Measurements from ENCODE around the gene C2orf74. TPM values are rescaled to one million over a fixed set of nuclear protein-coding genes. Genes with fewer than 3 reads are reported as not detected.
"Not testable (repeated sequence)": the region's sequence is repeated elsewhere in the genome, so short reads cannot be mapped to it uniquely, and the experiment has no call there.

Gene C2orf74
- polyA plus RNA-seq (ENCODE audit: insufficient read length) = 42.4 TPM
- long read RNA-seq, donor 1, transcript C2orf74-202 (4 exons, 879 nt) = major isoform, 8 of 31 reads
- long read RNA-seq, donor 1, partial matches to known transcripts = 22 of 31 reads
- long read RNA-seq, donor 1, other reads (novel, unspliced or antisense) = 0 of 31 reads
- long read RNA-seq, donor 2, transcript C2orf74-202 (4 exons, 879 nt) = major isoform, 5 of 19 reads
- long read RNA-seq, donor 2, partial matches to known transcripts = 13 of 19 reads
- long read RNA-seq, donor 2, other reads (novel, unspliced or antisense) = 0 of 19 reads
- long read RNA-seq, donor 3, transcript C2orf74-202 (4 exons, 879 nt) = major isoform, 8 of 27 reads
- long read RNA-seq, donor 3, partial matches to known transcripts = 18 of 27 reads
- long read RNA-seq, donor 3, other reads (novel, unspliced or antisense) = 0 of 27 reads
- long read RNA-seq, donor 4, partial matches to known transcripts = 0 of 1 reads
- long read RNA-seq, donor 4, other reads (novel, unspliced or antisense) = 0 of 1 reads
- long read RNA-seq, donor 5, transcript C2orf74-202 (4 exons, 879 nt) = major isoform, 12 of 27 reads
- long read RNA-seq, donor 5, partial matches to known transcripts = 12 of 27 reads
- long read RNA-seq, donor 5, other reads (novel, unspliced or antisense) = 0 of 27 reads
- long read RNA-seq, donor 6, partial matches to known transcripts = 8 of 13 reads
- long read RNA-seq, donor 6, other reads (novel, unspliced or antisense) = 0 of 13 reads
- long read RNA-seq, donor 7, transcript C2orf74-202 (4 exons, 879 nt) = major isoform, 15 of 20 reads
- long read RNA-seq, donor 7, transcript C2orf74-204 (3 exons, 726 nt) = minor isoform, 5 of 20 reads
- long read RNA-seq, donor 7, partial matches to known transcripts = 0 of 20 reads
- long read RNA-seq, donor 7, other reads (novel, unspliced or antisense) = 0 of 20 reads
- long read RNA-seq, donor 8, partial matches to known transcripts = 0 of 1 reads
- long read RNA-seq, donor 8, other reads (novel, unspliced or antisense) = 0 of 1 reads

DNA sequence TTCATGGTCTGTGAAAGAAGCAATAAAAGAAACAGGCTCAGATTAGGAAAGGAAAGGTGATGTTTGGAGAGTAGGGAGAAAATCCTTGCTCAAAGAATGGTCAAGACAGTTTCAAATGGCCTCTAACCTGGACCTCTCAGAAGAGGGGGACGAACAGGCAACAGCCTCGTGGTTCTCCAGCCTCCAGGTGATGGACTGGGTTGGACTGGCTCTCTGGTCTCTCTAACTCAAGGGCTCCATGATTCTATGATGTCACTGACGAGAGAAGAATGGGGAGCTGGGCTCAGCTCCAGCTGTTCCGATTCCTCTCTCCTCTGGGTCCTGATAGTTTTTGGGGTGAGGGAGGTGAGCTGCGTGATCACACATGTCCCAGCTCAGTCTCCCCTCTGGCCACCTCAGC, at the start of gene C2orf74:
C2orf74 (plus strand) TSS at position 301 of the 400 bp plus-strand sequence. CDS start 327 bp downstream, outside the sequence.
- DNase-seq = no peak

DNA sequence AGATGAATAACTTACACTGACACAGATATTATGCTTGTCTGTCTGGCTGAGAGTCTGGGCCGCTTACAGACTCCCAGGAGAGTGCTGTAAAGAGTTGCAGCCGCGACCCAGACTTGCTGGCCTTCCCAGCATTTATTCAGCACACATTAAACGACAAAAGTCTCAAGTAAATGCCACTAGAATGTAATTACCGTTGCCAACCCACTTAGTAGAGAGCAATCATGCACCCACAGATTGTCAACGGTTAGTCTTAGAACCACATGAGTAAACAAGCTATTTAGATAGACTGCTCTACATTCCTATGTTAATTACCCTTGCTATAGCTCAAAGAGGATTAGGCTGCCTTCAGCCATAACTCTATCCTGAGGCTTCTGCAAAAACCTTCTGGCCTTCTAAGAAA, 47.8 kb upstream of the C2orf74 start:
- DNase-seq = no peak

DNA sequence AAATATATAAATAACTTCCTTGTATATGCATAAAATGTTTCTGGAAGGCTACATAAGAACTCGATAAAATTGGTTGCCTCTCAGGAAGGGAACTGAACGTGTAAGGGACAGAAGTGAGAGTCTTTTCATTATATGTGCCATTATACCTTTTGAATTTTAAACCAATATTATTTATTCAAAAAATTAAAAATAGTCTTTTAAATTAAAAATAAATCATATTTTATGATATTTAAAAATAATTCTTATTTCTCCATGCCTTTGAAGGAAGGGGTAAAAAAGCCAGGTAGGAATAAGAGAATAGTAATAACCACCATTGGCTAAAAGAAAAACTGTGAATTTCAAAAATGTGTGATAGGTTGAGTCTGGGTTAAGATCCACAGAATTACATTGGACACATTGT, 45.7 kb upstream of the C2orf74 start:
- DNase-seq = no peak

DNA sequence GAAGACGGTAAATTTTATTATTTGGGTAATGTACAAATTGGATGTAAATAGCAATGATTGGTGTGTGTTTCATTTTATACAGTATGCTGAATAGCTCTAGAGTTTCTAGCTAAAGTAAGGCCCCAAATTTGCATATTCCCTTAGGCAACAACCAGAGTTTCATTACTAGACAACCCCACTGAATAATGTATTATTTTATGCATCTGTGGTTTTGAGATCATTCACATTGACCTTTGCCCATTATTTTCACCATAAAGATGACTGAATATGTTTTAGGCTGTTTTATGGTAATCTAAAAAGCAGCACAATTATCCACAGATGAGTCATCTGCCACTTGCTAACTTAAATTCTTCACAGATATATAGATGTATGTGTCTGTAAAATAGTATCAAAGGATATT, 44.5 kb upstream of the C2orf74 start:
- no peak for DNase-seq

DNA sequence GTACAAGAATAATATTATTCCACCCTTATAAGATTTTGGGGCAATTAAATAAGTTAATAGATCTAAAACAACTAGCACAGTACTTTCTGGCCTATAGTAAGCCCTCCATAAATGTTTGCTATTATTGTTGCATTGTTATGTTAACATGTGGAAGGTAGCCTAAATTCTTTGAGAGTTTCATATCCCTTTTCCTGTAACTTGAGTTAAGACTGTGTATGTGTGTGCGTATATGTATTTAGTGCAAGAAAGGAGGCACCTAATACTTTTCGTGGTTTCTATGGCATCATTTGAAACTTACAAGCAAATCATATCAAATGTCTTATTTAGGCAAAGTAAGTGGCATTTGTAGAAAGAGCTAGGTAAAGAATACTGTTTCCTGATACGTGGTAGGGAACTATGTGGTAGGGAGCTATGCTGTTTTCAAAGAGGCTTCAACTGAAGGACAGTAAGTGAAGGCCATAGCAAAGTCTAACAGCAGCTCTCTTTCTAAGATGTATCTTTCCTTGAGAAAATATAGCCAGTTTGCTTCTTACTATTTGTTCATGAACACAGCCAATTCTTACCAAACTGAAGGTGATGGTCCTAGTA, 36.8 kb upstream of the C2orf74 start:
- no peak for DNase-seq

DNA sequence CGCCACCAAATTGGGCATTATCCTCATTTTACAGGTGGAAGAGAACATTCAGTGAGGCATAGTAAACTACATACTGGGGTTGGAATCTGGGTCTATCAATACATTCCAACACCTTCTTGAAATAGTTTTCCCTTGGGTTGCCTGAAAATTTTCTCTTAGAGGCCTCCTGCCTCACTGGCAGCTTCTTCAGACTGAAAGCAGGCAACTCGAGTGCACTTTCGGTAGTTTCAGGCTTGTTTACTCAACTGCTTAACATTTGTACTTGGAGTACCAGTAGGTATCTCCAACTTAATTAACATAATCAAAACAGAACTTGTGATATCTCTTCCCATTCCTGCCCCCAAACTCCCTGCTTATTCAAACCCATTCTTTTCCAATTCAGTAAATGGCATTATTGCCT, 36.2 kb upstream of the C2orf74 start:
- DNase-seq = no peak

DNA sequence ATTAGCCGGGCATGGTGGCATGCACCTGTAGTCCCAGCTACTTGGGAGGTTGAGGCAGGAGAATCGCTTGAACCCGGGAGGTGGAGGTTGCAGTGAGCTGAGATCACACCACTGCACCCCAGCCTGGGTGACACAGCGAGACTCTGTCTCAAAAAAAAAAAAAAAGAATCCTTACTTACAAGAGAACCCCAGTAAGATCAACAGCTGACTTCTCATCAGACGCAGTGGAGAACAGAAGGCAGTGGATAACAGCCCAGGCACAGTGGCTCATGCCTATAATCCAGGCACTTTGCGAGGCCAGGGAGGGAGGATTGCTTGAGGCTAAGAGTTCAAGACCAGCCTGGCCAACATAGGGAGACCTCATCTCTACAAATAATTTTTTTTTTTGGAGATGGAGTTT, 33.9 kb upstream of the C2orf74 start:
- DNase-seq = not testable (repeated sequence)

DNA sequence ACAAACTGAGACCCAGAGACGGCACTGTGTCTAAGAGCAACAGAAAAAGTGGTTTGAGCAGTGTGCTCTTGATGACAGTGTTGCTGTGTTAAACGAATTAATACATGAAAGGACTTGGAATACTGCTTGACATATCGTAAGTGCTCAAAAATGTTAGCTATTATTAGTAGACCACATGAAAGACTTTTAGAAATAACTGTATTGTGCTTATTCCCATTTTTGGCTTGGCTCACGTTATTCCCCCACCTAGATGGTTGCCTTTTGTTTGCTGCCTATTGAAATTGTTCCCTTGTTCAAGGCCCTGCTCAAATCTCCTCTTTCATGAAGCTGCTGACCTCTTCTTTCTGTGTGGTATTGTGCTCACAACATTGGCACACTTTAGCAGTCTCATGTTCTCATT, 27.8 kb upstream of the C2orf74 start:
- no peak for DNase-seq

DNA sequence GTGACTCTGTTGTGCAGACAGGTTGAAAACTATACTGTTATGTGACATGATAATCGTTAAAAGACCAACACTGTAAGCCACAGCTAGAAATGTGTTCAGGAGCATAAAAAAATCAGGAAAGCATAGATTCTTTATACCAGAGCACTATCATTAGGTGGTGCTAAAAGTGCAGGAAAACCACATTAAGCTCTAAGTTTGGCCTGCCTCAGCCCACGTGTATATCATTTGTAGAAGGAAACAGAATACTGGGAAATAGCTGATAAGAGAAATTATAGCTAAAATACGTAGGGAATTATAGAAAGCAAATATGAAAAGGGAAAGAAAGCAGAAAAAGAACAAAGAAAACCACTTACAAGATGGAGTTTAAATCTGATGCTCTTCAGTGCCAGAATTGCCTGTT, 26.5 kb upstream of the C2orf74 start:
- peak; percentile 20 for DNase-seq

DNA sequence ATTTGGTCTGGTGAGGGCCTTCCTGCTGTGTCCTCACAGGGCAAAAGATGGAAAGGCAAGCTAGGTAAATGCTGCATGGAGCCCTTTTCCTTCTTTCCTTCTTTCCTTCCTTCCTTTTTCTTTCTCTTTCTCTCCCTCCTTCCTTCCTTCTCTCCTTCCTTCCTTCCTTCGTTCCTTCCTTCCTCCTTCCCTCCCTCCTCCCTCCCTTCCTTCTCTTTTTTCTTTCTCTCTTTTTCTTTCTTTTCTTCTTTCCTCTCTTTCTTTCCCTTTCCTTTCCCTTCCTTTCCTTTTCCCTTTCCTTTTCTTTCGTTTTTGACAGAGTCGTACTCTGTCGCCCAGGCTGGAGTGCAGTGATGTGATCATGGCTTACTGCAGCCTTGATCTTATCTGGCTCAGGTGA, 23.1 kb upstream of the C2orf74 start:
- no peak for DNase-seq

DNA sequence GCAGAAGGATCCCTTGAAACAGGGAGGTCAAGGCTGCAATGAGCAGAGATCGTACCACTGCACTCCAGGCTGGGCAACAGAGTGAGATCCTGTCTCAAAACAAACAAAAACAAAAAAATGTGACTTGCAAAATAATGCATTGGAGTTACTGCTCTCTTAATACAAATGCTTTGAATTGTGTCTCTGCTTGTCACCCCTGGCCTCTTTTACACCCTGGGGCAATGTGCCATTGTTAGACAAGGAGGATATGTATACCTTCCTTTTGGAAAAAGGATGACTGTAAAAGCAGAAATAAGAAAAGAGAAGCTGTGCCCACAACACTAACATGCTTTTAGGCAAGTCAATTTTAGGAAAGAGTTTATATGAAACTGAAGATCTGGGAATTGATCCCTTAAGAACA, 20.8 kb upstream of the C2orf74 start:
- DNase-seq = no peak

DNA sequence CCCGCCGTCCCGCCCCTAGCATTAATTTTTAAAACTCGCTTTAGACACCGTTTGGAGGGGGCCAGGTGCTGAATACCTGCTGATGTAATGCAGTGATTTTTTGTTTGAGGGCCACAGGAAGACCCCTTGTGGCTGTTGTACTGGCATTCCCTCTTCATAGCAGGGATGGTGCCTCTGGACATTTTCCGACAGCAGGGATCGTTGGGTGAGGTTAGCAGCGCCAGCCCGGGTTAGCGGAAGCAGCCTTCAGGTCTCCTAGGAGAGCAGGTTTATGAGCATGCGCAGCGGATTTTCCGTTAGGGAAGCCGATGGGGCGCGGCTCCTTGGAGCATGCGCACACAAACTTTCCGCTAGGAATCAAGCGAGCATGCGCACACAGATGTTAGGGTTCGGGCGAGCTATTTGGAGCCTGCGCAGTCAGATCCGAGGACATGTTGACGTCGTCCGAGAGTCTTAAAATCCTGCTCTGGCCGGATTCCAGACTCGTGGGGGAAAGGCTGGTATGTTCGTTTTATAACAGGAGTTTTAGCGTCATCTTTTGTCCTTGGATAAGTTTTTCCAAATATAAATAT, 17.2 kb upstream of the C2orf74 start:
- peak; percentile 99 for DNase-seq

DNA sequence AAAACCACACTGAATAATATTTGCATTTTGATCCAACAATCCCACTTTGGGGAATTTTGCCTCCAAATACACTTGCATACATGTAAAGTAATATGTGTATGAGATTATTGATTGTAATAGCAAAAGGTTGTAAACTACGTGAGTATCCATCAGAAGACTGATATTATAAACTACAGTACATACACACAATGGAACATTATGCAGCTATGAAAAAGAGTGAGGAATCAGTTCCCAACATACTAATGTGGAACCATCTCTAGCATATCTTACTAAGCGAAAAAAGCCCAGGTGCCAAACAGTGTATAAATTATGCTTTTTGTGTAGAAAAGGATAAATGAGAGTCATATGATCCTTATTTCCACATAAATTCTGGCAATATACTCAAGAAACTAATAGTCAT, 16.0 kb upstream of the C2orf74 start:
- no peak for DNase-seq

DNA sequence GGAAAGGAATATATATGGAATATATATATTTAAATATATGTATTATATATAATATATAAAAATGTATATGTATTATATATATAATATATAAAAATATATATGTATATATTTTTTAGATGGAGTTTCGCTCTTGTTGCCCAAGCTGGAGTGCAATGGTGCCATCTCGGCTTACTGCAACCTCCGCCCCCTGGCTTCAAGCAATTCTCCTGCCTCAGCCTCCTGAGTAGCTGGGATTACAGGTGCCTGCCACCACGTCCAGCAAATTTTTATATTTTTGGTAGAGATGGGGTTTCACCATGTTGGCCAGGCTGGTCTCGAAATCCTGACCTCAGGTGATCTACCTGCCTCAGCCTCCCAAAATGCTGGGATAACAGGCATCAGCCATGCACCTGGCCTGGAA, 13.9 kb upstream of the C2orf74 start:
- DNase-seq = not testable (repeated sequence)

DNA sequence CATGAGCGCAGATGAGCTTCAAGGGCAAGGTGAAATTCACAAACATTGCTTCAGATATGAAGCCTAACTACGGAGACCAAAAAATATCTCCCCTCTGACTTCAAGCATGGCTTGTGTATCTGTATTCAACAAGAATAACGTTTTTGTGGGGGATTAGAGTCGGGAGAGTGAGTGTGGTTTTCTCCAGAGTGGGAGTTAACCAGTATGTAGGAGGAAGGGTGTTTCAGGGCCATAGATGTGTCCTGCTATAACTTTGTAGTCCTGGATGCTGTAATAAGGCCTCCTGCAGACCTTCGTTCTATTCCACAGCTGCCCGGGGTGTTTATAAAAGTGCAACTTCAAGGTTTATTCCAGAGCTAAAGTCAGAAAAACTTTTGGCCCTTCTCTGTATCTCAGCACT, 12.9 kb upstream of the C2orf74 start:
- no peak for DNase-seq

DNA sequence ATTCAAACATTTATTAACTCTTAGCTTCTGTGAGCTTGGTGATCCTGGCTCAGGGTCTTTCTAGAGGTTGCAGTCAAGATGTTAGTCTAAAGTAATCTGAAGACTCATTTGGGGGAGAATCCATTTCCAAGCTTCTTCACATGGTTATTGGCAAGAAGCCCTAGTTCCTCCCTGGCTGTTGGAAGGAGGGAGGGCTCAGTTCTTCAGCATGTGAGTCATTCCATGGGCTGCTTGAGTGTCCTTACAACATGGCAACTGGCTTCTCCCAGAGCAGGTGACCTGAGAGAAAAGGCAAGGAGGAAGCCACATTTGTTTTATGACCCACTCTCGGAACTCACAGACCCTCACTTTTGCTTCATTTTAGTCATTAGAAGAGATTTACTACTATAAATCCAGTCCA, 10.6 kb upstream of the C2orf74 start:
- DNase-seq = no peak

DNA sequence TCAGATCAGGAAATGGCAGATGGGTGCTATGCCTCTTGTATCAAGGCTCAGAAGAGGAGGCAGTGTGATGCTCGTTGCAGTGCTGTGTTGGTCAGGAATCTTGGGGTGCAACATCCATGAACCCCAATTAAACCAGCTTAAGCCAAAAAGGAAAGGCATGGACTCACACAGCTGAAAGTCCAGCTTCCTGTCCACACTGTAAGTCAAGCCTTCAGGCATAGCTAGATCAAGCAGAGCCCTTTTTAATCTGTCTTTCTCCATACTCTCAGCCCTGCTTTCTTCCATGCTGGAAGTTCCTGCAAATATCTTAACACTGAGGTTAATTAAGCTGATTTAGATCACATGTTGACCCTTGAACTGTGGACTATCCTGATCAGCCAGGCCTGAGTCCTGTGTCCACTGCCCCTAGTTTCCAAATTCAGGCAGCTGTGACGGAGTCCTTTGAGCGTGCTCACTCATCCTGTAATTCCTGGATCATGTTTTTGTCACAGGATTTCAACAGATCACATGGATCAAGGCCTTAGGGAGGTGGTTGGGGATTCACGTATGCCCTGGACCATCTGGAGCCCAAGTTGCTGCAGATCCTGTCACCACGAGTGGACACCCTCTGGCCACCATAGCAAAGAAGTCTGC, 4.5 kb upstream of the C2orf74 start:
- DNase-seq = no peak

DNA sequence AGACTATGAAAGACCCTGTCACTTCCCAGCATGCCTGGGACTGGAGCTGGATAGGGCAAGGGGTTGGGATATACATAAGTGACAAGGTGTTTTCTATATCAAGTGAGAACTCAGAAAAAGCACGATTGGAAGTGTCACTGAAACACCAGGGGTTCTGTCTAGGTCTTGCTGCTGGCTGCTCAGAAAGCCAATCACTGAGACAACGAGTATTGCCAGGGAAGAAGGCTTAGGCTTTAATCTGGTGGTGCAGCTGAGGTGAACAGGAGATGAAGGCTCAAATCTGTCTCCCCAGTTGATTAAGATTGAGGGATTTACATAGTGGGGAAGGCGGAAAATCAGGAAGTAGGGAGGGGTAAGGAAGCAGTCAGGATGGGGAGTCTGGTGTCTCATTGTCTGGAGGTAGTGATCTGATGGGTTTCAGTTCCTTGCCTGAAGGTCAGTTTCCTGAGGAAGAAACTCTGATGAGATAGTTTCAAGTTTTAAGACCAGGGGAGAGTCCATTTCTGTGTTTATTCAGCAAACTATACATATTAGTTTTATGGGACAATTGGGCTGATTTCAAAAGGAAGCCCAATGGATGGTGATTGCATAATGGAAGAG, 3.5 kb upstream of the C2orf74 start:
- no peak for DNase-seq

DNA sequence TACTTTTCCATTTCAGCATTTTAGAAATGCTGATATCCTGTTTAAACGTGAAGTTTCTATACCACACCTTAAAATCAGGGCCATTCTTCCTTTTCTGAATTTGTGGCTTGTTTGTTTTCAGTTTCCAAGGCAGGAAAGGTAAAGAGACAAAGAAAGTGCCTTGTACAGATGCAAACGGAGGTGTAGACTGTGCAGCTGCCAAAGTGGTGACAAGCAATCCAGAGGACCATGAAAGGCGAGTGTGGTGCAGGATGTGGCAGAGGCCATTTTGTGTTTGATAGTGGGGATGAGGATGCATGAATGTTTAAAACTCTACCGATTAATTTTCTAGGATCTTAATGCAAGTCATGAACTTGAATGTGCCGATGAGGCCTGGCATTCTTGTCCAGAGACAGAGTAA, 733 bp downstream of the C2orf74 start:
- no peak for DNase-seq

DNA sequence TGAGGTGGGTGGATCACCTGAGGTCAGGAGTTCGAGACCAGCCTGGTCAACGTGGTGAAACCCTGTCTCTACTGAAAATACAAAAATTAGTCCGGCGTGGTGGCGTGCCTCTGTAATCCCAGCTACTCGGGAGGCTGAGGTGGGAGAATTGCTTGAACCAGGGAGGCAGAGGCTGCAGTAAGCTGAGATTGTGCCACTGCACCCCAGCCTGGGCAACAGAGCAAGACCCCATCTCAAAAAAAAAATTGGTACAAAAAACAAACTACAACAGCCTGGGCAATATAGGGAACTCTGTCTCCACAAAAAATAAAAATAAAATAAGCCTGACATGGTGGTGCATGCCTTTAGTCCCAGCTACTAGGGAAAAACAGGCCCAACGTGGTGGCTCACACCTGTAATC, 3.1 kb downstream of the C2orf74 start:
- not testable (repeated sequence) for DNase-seq

DNA sequence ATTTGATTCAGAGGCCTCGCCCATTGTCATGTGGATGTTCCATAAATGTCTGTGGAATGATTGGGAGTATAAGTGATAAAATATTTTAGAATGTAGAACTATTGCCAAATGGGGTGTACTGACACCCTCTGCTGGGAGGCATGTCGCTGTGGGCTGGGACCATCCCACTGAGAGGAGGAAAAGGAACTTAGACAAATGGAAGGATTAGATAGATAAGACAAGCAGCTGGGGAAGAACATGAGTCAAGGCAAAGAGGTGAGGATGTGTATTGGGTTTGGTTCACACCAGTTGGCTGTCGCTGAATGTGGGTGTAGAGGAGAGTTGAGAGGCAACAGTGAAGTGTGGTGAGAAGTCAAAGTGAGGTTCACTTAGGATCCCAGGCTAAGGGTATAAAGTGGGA, 4.0 kb downstream of the C2orf74 start:
- no peak for DNase-seq

Data from left kidney (tissue), 8 donors.